Endothelial cell of umbilical vein (primary cell): ENCODE measurements around the gene CDC42BPB. TPM values are rescaled to one million over a fixed set of nuclear protein-coding genes. Genes with fewer than 3 reads are reported as not detected.

Experiments used
- BruUV-seq: library from RNA; stranded (reverse); fragments of 400-500 nt; replicated peaks from 2 replicates; lab custom pipeline; 2021; lab: Mats Ljungman, UMichigan
- CTCF ChIA-PET: fragments of 300-600, 350-600 bp; sonication (Branson Sonifier 250); formaldehyde crosslinking; loops from one replicate; lab custom pipeline; 2021; ENCODE audit warnings: antibody characterized with exemption, inconsistent platforms; lab: Charles Lee
- POLR2A ChIA-PET: fragments of 300-600, 350-600 bp; sonication (Branson Sonifier 250); formaldehyde crosslinking; loops from one replicate; lab custom pipeline; 2021; ENCODE audit warnings: antibody characterized with exemption, inconsistent platforms; lab: Charles Lee
- DNase-seq: peaks from one replicate; pipeline ENCODE4 v3.0.0-alpha.2; 2011; ENCODE audit warnings: low read depth, low spot score
- FAIRE-seq: peaks from 2 replicates; lab custom pipeline; 2011; peaks lifted over from hg19 to GRCh38; lab: Jason Lieb, UNC
- H2AFZ ChIP-seq: 2 replicates; pipeline ENCODE4 v1.6.0; 2012; ENCODE audit warnings: low read depth, low read length, control low read depth, inconsistent platforms
- H3K27ac ChIP-seq: 2 replicates; pipeline ENCODE4 v1.5.1; 2011; ENCODE audit warnings: low read depth, mild to moderate bottlenecking, control low read depth, low read length, moderate library complexity; ENCODE audit not compliant: insufficient read depth
- H3K27me3 ChIP-seq, 2 experiments: 2 replicates each; pipeline versions ENCODE4 v1.6.0 to v1.6.1; 2011; ENCODE audit warnings: low read length in 2 of 2, mixed read lengths in 1 of 2; ENCODE audit not compliant: control insufficient read depth in 2 of 2, insufficient read depth in 2 of 2
- H3K36me3 ChIP-seq, 2 experiments: 2 replicates in 1 of 2; 3 replicates in 1 of 2; pipeline ENCODE4 v1.5.1; 2011; ENCODE audit warnings: low read length in 2 of 2, mild to moderate bottlenecking in 1 of 2, moderate library complexity in 1 of 2; ENCODE audit not compliant: control insufficient read depth in 2 of 2, insufficient read depth in 2 of 2; ENCODE audit errors: extremely low read depth in 1 of 2
- H3K4me1 ChIP-seq: 3 replicates; pipeline ENCODE4 v1.5.1; 2011; ENCODE audit warnings: mild to moderate bottlenecking, low read length; ENCODE audit not compliant: control insufficient read depth, insufficient read depth; ENCODE audit errors: extremely low read depth
- H3K4me2 ChIP-seq: 2 replicates; pipeline ENCODE4 v1.6.1; 2011; ENCODE audit warnings: low read length, control low read depth, mixed read lengths; ENCODE audit not compliant: insufficient read depth
- H3K4me3 ChIP-seq, 3 experiments: fragments of 200-600 bp in 1 of 3; sonication (generic), shearing (Covaris generic) in 1 of 3; replicated peaks in 1 of 3; 2 replicates each; pipeline ENCODE4 v1.5.1; 2011 to 2016; ENCODE audit warnings: control low read depth in 3 of 3, low read length in 3 of 3, mild to moderate bottlenecking in 2 of 3, inconsistent platforms in 1 of 3, low read depth in 1 of 3, moderate library complexity in 1 of 3; ENCODE audit not compliant: insufficient read depth in 1 of 3
- H3K79me2 ChIP-seq: 2 replicates; pipeline ENCODE4 v1.6.0; 2012; ENCODE audit warnings: low read length, inconsistent platforms; ENCODE audit not compliant: control insufficient read depth, insufficient read depth
- H3K9ac ChIP-seq: replicated peaks from 2 replicates; pipeline ENCODE3; 2011; ENCODE audit warnings: low read length, control low read depth; ENCODE audit not compliant: insufficient read depth; ENCODE audit errors: extremely low read depth
- H3K9me1 ChIP-seq: replicated peaks from 3 replicates; pipeline ENCODE4 v1.6.0; 2011; ENCODE audit warnings: mild to moderate bottlenecking, low read length; ENCODE audit not compliant: control insufficient read depth, insufficient read depth; ENCODE audit errors: extremely low read depth
- H3K9me3 ChIP-seq: replicated peaks from 2 replicates; pipeline ENCODE4 v1.5.1; 2012; ENCODE audit warnings: low read length, inconsistent platforms; ENCODE audit not compliant: control insufficient read depth, insufficient read depth
- H4K20me1 ChIP-seq: replicated peaks from 2 replicates; pipeline ENCODE3; 2011; ENCODE audit warnings: mild to moderate bottlenecking, low read length; ENCODE audit not compliant: control insufficient read depth, insufficient read depth; ENCODE audit errors: extremely low read depth
- CTCF ChIP-seq, 2 donors: IDR thresholded peaks; 1 replicate in 1 of 2; 2 replicates in 1 of 2; pipeline ENCODE4 v1.5.1; 2011; ENCODE audit warnings: low read length in 2 of 2, mild to moderate bottlenecking in 2 of 2, moderate library complexity in 2 of 2, control low read depth in 1 of 2, inconsistent platforms in 1 of 2, low read depth in 1 of 2; ENCODE audit not compliant: insufficient read depth in 1 of 2; ENCODE audit errors: extremely low read depth in 1 of 2
- EZH2 ChIP-seq: IDR thresholded peaks from 2 replicates; pipeline ENCODE4 v1.6.1; 2012; ENCODE audit warnings: borderline replicate concordance, low read depth, mild to moderate bottlenecking, moderate library complexity, low read length, inconsistent platforms; ENCODE audit not compliant: severe bottlenecking
- FOS ChIP-seq: IDR thresholded peaks from 2 replicates; pipeline ENCODE4 v1.6.1; 2011; ENCODE audit warnings: mild to moderate bottlenecking, low read length, moderate library complexity, borderline replicate concordance; ENCODE audit not compliant: insufficient read depth
- GATA2 ChIP-seq: IDR thresholded peaks from 2 replicates; pipeline ENCODE4 v1.7.0; 2011; ENCODE audit warnings: low read depth, mild to moderate bottlenecking, moderate library complexity, mixed read lengths, low read length; ENCODE audit not compliant: insufficient read length, insufficient read depth
- JUN ChIP-seq: IDR thresholded peaks from 2 replicates; pipeline ENCODE4 v1.6.1; 2011; ENCODE audit warnings: borderline replicate concordance, low read depth; ENCODE audit not compliant: insufficient read length, insufficient read depth
- MYC ChIP-seq: IDR thresholded peaks from one replicate; pipeline ENCODE4 v1.6.1; 2011; ENCODE audit warnings: mild to moderate bottlenecking, low read depth, low read length
- POLR2A ChIP-seq: IDR thresholded peaks from 2 replicates; pipeline ENCODE4 v1.6.1; 2012; ENCODE audit warnings: low read depth, mild to moderate bottlenecking, control low read depth, low read length
- POLR2AphosphoS5 ChIP-seq: IDR thresholded peaks from 2 replicates; pipeline ENCODE4 v1.6.1; 2012; ENCODE audit warnings: low read depth, mild to moderate bottlenecking, control low read depth, low read length, moderate library complexity; ENCODE audit not compliant: insufficient read depth
- dilution Hi-C: fragments of 300-500 bp; cut with MboI; formaldehyde crosslinking; loops from one replicate; pipeline ENCODE4 v1.15.0; 2019; ENCODE audit warnings: low sequenced_read_pairs; ENCODE audit not compliant: extremely low pct_ligation_motif_present
- intact Hi-C: fragments of 100-400 bp; cut with micrococcal nuclease; formaldehyde crosslinking; loops from one replicate; pipeline ENCODE4 v1.10.0; 2022
- polyA plus RNA-seq, 4 experiments: library from polyadenylated mRNA; depleted of rRNA in 3 of 4; stranded (reverse) in 3 of 4; unstranded in 1 of 4; fragments of >200 nt; gene quantifications; 2 replicates each; pipeline versions ENCODE4 v1.2.1 to v1.2.3, GENCODE V29; 2011 to 2012; ENCODE audit warnings: missing spikeins in 1 of 4
- total RNA-seq: library from RNA; stranded (reverse); gene quantifications from 2 replicates; pipeline ENCODE4 v1.2.3, GENCODE V29; 2021
- TF ChIP-seq, protein P1 (sequence below): IDR thresholded peaks from 2 replicates; pipeline ENCODE4 v1.6.1; 2011; ENCODE audit not compliant: insufficient read depth, insufficient read length

Gene CDC42BPB
- total and polyA plus RNA-seq, 2 donors (not counting 3 experiments of a cell fraction or from before 2014, with no cell fraction given), result 82.6 to 131 TPM

- no peaks in the 10 kb centered on the region for H3K27me3 ChIP-seq
- CTCF ChIA-PET, result interaction anchor here (0.7 to 1.3 kb wide), 3 partner anchors 255 to 512 kb away, joined by 3 to 4 read pairs (median 3); no protein-coding TSS in a partner anchor
- H3K79me2 ChIP-seq, result no peaks in the 10 kb centered on the region
- no peak overlapping the region for H3K27ac ChIP-seq
- H3K4me3 ChIP-seq, result no peak overlapping the region
- no peaks in the 10 kb centered on the region for H3K4me1 ChIP-seq
- intact Hi-C loops (no loop called here), dilution Hi-C loops (no loop called here)
- no peak for TF ChIP-seq GATA2
- TF ChIP-seq FOS, result no peak
- TF ChIP-seq, protein P1, sequence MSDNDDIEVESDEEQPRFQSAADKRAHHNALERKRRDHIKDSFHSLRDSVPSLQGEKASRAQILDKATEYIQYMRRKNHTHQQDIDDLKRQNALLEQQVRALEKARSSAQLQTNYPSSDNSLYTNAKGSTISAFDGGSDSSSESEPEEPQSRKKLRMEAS, result no peak
- no peak for TF ChIP-seq CTCF (IDR thresholded peaks at IDR 0.05; ENCODE audit: extremely low read depth in 1 of 2, insufficient read depth in 1 of 2, low read depth in 1 of 2, low read length in 2 of 2)
- no peak for TF ChIP-seq POLR2A
- no peak for TF ChIP-seq POLR2AphosphoS5
- no peak for TF ChIP-seq EZH2
- no peak for TF ChIP-seq JUN
- TF ChIP-seq MYC, result no peak
- FAIRE-seq, result no peak
- no peaks in the 10 kb centered on the region for H3K9me1 ChIP-seq
- POLR2A ChIA-PET, result no interaction called here
- peaks cover 32 to 72% of the 10 kb centered on the region in 2 experiments for H3K36me3 ChIP-seq
- DNase-seq, result no peak
- no TSS peak for BruUV-seq
- no peaks in the 10 kb centered on the region for H4K20me1 ChIP-seq
- no peak overlapping the region for H3K4me2 ChIP-seq
- H3K9me3 ChIP-seq, result no peaks in the 10 kb centered on the region
- no peak overlapping the region for H3K9ac ChIP-seq
- H2AFZ ChIP-seq, result no peak overlapping the region
Observed at GRCh38 chr14:102949801-102950451, 107.4 kb downstream of the CDC42BPB start.
